CD4-positive, alpha-beta T cell treated with Interferon alpha-2 for 1 hour (primary cell): Measurements from ENCODE around the gene AMPD3.

Experiments used
- DNase-seq, 2 donors: peaks; one replicate each; pipeline ENCODE4 v3.0.0-alpha.2; 2020 to 2022

AMPD3 gene

DNA sequence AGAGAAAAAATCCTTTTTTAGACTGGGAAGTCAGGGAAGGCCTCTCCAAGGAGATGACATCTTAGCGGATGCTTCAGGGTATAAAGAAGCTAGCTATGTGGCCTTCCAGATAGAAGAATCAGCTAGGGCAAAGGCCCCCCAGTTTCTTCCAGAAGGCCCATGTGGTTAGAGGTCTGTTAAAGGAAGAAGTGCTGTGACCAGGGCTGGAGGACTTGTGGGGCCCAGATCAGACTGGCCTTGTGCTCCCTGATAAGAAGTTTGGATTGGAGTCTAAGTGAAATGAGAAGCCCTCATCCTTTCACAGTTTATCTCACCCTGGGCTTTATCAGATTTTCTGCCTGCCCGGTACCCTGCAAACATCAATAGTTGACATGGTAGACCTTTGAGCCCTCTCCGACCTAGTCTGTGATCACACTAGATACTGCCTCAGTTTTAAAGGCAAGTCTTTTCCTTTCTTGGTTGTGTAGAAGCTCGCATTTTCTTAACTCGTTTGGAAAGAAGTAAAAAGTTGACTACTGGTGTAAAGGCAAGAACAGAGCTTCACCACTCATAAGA is 7.8 kb downstream of the AMPD3 start:
- no peak for DNase-seq

GRCh38 chr11:10473371-10473770 is 18.3 kb downstream of the AMPD3 start:
- DNase-seq: no peak

DNA sequence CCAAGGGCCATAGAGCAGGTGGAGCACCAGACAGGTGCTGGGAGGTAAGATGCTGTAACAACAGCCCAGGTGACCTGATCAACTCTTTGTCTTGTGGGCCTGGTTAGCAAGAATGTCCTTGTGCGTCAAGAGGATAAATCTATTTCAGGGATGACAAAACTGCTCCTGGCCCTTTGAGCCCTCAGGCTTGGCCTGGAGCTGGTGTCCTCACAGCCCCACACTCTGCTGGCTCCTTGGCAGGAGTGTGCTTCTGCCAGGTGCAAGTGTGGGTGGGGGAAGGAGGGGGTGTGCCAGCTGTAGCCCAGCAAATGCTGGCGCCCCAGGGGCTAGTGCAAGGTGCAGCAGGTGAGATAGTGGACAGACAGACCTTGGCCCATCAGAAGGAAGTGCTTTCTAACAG is 19.5 kb downstream of the AMPD3 start:
- DNase-seq: no peak

DNA sequence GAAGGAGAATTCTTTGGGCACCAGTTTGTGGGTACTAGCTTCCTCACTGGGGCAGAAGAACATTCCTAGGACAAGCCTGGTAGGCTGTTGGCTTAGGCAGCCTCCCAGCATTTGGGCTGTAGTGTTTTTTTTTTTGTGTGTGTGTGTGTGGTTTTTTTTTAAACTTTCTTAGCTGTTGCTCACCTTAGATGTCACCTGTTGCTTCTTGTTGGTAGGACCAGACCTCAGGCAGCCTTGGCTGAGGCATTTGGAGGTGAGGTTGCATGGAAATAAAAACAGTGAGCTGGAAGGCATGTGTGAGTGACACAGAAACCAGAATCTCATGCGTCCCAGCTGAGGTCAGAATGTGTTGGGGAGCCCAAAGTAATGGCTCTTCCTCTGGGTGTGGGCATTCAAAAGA is 21.3 kb downstream of the AMPD3 start:
- no peak for DNase-seq

GRCh38 chr11:10476927-10477689 is 22.0 kb downstream of the AMPD3 start:
- DNase-seq: no peak

DNA sequence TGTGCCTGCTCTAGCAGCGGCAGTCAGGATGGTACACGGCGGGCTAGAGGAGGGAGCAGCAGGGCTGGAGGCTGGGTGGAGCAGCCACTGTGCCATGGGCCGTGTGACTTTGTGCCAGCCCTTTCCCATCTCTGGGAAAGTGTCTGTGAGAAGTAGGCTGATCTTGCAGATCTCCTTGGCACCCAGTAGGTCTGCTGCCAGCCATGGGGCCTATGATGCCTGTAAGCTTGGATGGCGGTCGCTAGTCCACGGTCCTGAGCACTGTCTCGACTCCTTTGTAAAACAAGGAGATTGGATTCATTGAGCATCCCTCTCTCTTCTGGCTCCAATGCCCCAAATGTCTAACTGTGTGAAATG is 22.6 kb downstream of the AMPD3 start:
- DNase-seq: no peak

GRCh38 chr11:10478066-10478465 is 23.0 kb downstream of the AMPD3 start:
- no peak for DNase-seq

DNA sequence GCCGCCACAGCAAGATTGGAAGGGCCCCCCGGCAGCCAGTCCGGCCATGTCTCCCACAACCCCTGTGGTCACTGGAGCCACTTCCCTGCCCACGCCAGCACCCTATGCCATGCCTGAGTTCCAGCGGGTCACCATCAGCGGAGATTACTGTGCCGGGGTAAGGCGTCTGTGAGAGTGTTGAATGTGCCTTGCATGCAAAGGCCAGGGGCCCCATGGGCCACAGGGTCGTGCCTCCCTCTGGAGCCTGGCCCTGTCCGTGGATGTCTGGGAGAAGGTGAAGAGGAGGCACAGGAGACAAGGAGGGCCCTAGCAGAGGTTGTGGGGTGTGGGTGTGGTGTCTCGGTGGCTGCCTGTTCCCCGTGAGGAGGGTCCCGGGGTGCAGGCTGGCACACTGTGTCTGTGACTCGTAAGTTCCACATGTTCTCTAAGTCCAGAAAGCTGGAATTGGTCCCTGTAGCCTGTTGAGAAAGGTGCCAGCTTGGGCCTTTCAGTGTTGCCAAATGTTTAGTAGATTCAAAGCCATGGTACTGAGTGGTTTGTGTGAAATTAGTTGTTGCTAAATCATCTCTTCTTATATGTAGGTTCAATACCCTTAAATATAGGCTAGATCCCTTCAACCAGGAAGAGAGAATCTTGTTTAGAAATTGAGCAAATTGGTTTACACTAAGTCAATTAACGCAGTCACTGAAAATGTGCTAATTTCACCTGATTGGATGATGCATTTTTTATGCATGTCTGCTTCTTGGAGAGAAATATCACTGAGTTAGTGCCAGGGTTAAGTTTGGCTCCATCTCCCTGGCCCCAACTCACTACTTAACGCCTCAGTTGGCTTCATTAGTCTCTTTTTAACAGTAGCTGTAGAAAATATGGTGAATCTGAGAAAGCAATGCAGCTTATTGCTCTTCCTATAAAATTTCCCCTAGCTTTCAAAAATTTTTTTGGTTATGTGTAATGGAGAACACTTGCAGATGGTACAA is 23.8 kb downstream of the AMPD3 start:
- DNase-seq: no peak

- DNase-seq: no peak
Observed at GRCh38 chr11:10480026-10480425, 25.0 kb downstream of the AMPD3 start.

DNA sequence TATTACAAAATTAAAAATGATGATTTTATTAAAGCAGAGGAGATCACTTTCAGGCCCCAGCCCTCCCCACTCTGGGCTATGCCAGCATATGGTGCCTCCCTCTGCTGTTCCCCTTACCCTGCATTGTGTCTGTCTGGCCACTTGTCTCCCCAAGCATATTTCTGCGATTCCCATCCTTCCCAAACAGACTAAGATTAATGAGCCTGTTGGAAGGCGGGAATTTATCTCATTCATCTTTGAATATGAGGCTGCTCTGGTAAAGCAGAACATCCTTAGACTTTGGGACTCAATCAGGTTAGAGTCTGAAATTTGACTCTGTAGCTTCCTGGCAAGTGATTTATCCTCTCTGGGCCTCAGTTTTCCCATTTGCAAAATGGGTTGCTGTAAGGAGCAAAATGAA is 25.7 kb downstream of the AMPD3 start:
- DNase-seq: no peak

DNA sequence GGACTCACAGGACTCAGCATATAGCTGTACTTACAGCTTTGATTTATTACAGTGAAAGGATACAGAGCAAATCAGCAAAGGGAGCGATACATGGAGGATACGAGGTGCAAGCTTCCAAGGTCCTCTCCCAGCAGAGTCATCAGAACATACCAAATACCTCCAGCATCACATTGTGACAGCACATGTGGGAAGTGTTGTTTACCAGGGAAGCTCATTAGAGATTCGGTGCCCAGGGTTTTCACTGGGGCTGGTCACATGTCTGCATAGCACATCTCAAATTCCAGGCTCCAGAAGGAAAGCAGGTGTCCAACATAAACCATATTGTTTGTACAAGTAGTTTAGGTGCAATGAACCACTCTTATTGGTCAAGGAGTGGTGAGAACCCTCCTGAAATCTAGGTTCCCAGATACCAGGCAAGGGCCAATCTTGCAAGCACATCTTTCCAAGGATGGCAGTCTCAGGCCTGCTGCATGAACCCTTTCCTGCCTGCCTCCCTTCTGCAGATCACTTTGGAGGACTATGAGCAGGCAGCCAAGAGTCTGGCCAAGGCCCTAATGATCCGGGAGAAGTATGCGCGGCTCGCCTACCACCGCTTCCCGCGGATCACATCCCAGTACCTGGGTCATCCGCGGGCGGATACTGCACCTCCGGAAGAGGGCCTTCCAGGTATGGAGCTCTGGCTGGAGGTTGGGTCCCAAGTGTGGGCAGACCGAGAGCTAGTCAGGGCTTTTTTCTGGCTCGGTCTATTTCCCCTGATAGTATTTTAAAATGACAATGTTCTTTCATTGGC is 26.7 kb downstream of the AMPD3 start:
- no peak for DNase-seq

DNA sequence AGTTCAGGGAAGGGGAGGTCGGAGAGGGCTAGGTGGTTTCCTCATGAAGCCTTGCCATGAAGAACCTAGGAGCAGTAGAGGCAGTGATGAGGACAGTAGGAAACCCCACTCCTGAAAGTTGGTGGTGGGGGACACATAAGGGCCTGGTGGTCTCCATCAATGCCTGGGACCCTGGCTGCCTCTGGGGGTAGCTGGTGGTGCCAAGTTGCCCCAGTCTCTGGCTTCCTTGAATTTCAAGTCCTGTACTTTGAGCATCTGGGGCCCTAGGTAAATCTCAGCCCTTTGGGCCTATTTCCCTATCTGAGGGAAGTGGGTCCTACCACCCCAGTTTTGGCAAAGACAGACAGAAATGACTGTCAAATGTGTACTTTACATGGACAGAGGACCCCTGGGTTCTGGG is 28.1 kb downstream of the AMPD3 start:
- no peak for DNase-seq

- no peak for DNase-seq
Observed at GRCh38 chr11:10483584-10483983, 28.5 kb downstream of the AMPD3 start.

- DNase-seq: no peak
Observed at GRCh38 chr11:10484461-10485180, 29.6 kb downstream of the AMPD3 start.

DNA sequence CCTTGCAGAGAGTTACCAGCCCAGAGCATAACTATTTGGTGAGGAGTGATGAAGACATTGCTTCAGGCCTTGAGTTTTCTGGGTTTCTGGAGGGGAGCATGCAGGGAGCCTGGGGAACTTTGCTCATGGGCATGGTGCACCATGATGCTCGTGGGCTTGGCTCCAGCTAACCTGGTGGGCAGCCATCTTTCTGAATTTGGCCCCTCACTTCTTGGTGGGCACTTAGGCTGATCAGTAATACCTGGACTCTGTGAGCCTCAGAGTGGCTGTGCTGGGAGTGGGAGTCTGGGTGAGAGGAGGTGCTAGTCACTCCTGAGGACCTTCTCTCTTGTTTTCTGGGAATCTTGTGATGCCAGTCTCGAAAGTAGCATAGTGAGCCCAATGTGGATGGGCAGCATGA is 30.6 kb downstream of the AMPD3 start:
- no peak for DNase-seq

GRCh38 chr11:10486161-10486840 is 31.2 kb downstream of the AMPD3 start:
- no peak for DNase-seq

GRCh38 chr11:10487002-10487647 is 32.1 kb downstream of the AMPD3 start:
- DNase-seq: no peak

GRCh38 chr11:10488121-10488933 is 33.3 kb downstream of the AMPD3 start:
- DNase-seq: no peak

GRCh38 chr11:10488934-10489691 is 34.0 kb downstream of the AMPD3 start:
- DNase-seq: peak; percentile 5 to 55

- DNase-seq: no peak
Observed at GRCh38 chr11:10490032-10490397, 35.0 kb downstream of the AMPD3 start.
